Chondrocyte (in vitro differentiated cells): ENCODE data around the gene PPBP. TPM values are rescaled to one million over a fixed set of nuclear protein-coding genes. Genes with fewer than 3 reads are reported as not detected.

ENCODE experiments used
- DNase-seq: peaks from one replicate; pipeline ENCODE4 v3.0.0; 2021; ENCODE audit warnings: mixed read lengths, low spot score
- H3K27ac Mint-ChIP-seq: one replicate; pipeline ENCODE4 v1.8.0; 2021; ENCODE audit warnings: mild to moderate bottlenecking, moderate library complexity, mixed read lengths; ENCODE audit not compliant: unreplicated experiment
- H3K27me3 Mint-ChIP-seq: 2 replicates; pipeline ENCODE4 v1.8.0; 2021; ENCODE audit warnings: low read depth, mixed read lengths
- H3K36me3 Mint-ChIP-seq: 2 replicates; pipeline ENCODE4 v1.8.0; 2021; ENCODE audit warnings: low read depth, mixed read lengths
- H3K4me1 Mint-ChIP-seq: 2 replicates; pipeline ENCODE4 v1.8.0; 2021; ENCODE audit warnings: low read depth, mild to moderate bottlenecking, mixed read lengths
- H3K4me3 Mint-ChIP-seq: one replicate; pipeline ENCODE4 v1.8.0; 2021; ENCODE audit warnings: mild to moderate bottlenecking, moderate library complexity, mixed read lengths; ENCODE audit not compliant: unreplicated experiment
- H3K9me3 Mint-ChIP-seq: 2 replicates; pipeline ENCODE4 v1.8.0; 2021; ENCODE audit warnings: low read depth, mixed read lengths
- CTCF ChIP-seq: fragments of 200-600 bp; sonication (generic); IDR thresholded peaks from 2 replicates; pipeline ENCODE4 v1.5.0; 2021; ENCODE audit warnings: antibody characterized with exemption, mild to moderate bottlenecking, moderate library complexity
- total RNA-seq: library from RNA; stranded (reverse); gene quantifications from 3 replicates; pipeline ENCODE4 v1.2.1, GENCODE V29; 2021

Gene PPBP
- total RNA-seq, 1 donor from 2014 or later: not detected

- Mint-ChIP-seq H3K27ac (no peak overlapping the region), H3K36me3 (no peaks in the 10 kb centered on the region), H3K4me3 (no peak overlapping the region), H3K9me3 (no peaks in the 10 kb centered on the region), H3K4me1 (no peaks in the 10 kb centered on the region), H3K27me3 (peaks cover 40% of the 10 kb centered on the region)
- DNase-seq: no peak
- no peak for TF ChIP-seq CTCF
These were observed 30.1 kb upstream of the PPBP start for GRCh38 chr4:74018116-74018515.

GRCh38 chr4:74016068-74016467 lies 28.1 kb upstream of the PPBP start:
- no peak for TF ChIP-seq CTCF
- H3K36me3 Mint-ChIP-seq: no peaks in the 10 kb centered on the region
- DNase-seq: no peak
- H3K27ac Mint-ChIP-seq: no peak overlapping the region
- H3K4me3 Mint-ChIP-seq: no peak overlapping the region
- peaks cover 38% of the 10 kb centered on the region for H3K27me3 Mint-ChIP-seq
- no peaks in the 10 kb centered on the region for H3K9me3 Mint-ChIP-seq
- H3K4me1 Mint-ChIP-seq: no peaks in the 10 kb centered on the region

GRCh38 chr4:74015126-74015780 lies 27.3 kb upstream of the PPBP start:
- peaks cover 7% of the 10 kb centered on the region for H3K9me3 Mint-ChIP-seq
- no peak for TF ChIP-seq CTCF
- no peak overlapping the region for H3K27ac Mint-ChIP-seq
- H3K36me3 Mint-ChIP-seq: peaks cover 1% of the 10 kb centered on the region
- H3K27me3 Mint-ChIP-seq: peaks cover 42% of the 10 kb centered on the region
- no peaks in the 10 kb centered on the region for H3K4me1 Mint-ChIP-seq
- no peak overlapping the region for H3K4me3 Mint-ChIP-seq
- DNase-seq: no peak

GRCh38 chr4:74014332-74014731 lies 26.3 kb upstream of the PPBP start:
- Mint-ChIP-seq H3K27ac (no peak overlapping the region), H3K4me3 (no peak overlapping the region), H3K36me3 (peaks cover 1% of the 10 kb centered on the region), H3K9me3 (peaks cover 7% of the 10 kb centered on the region), H3K4me1 (no peaks in the 10 kb centered on the region), H3K27me3 (peaks cover 39% of the 10 kb centered on the region)
- TF ChIP-seq CTCF: no peak
- no peak for DNase-seq

GRCh38 chr4:74013264-74013663 lies 25.3 kb upstream of the PPBP start:
- no peak for DNase-seq
- Mint-ChIP-seq H3K36me3 (peaks cover 1% of the 10 kb centered on the region), H3K27me3 (peaks cover 35% of the 10 kb centered on the region), H3K4me3 (no peak overlapping the region), H3K27ac (no peak overlapping the region), H3K4me1 (no peaks in the 10 kb centered on the region), H3K9me3 (peaks cover 7% of the 10 kb centered on the region)
- TF ChIP-seq CTCF: no peak
